SU-DHL-6 (cell line): ENCODE results near the gene HK1.

Experiments used
- H2AFZ ChIP-seq: fragments of 200-600 bp; sonication (generic); 2 replicates; pipeline ENCODE4 v1.6.1; 2014; ENCODE audit warnings: low read depth, mild to moderate bottlenecking, moderate library complexity, mixed read lengths, antibody characterized with exemption, low read length; ENCODE audit not compliant: severe bottlenecking
- H3F3A ChIP-seq: fragments of 200-600 bp; shearing (Covaris generic); 2 replicates; pipeline ENCODE4 v1.6.0; 2016; ENCODE audit warnings: antibody characterized with exemption, mild to moderate bottlenecking; ENCODE audit not compliant: insufficient read depth
- H3K27ac ChIP-seq: fragments of 200-600 bp; sonication (generic); 2 replicates; pipeline ENCODE4 v1.5.1; 2016; ENCODE audit warnings: low read depth, mild to moderate bottlenecking, low read length, moderate library complexity, mixed read lengths
- H3K27me3 ChIP-seq: fragments of 200-600 bp; sonication (generic), shearing (Covaris generic); 2 replicates; pipeline ENCODE4 v1.6.0; 2014; ENCODE audit warnings: mild to moderate bottlenecking, low read length
- H3K36me3 ChIP-seq: fragments of 200-600 bp; sonication (generic); 2 replicates; pipeline ENCODE4 v1.6.1; 2014; ENCODE audit warnings: mild to moderate bottlenecking, low read length, mixed read lengths
- H3K4me2 ChIP-seq: fragments of 300-600, 200-600 bp; shearing (Covaris generic), sonication (generic); 2 replicates; pipeline ENCODE4 v1.6.0; 2014; ENCODE audit warnings: low read length, low read depth, mild to moderate bottlenecking; ENCODE audit not compliant: poor library complexity, severe bottlenecking
- H3K4me3 ChIP-seq: fragments of 200-600 bp; sonication (generic); 2 replicates; pipeline ENCODE4 v1.5.1; 2014; ENCODE audit warnings: antibody characterized with exemption, low read length, mild to moderate bottlenecking, mixed read lengths; ENCODE audit not compliant: insufficient read depth, poor library complexity, severe bottlenecking
- H3K79me2 ChIP-seq: fragments of 200-600 bp; sonication (generic); 2 replicates; pipeline ENCODE4 v1.6.1; 2014; ENCODE audit warnings: mild to moderate bottlenecking, low read length, moderate library complexity; ENCODE audit not compliant: insufficient read depth
- H3K9ac ChIP-seq: fragments of 200-600 bp; sonication (generic); 2 replicates; pipeline ENCODE4 v1.7.0; 2014; ENCODE audit warnings: mild to moderate bottlenecking, low read length
- H3K9me2 ChIP-seq: fragments of 200-600 bp; sonication (generic); replicated peaks from 2 replicates; pipeline ENCODE4 v1.6.1; 2014; ENCODE audit warnings: low read length; ENCODE audit not compliant: insufficient read depth
- H3K9me3 ChIP-seq: fragments of 200-600 bp; sonication (generic); 2 replicates; pipeline ENCODE4 v1.6.1; 2014; ENCODE audit warnings: low read length, mixed read lengths; ENCODE audit not compliant: insufficient read depth
- H4K20me1 ChIP-seq: fragments of 200-600 bp; sonication (generic); 2 replicates; pipeline ENCODE4 v1.6.1; 2014; ENCODE audit warnings: low read depth, mild to moderate bottlenecking, antibody characterized with exemption, low read length, moderate library complexity, mixed read lengths
- CTCF ChIP-seq: fragments of 200-600 bp; sonication (generic); IDR thresholded peaks from one replicate; pipeline ENCODE4 v1.5.1; 2017; ENCODE audit warnings: antibody characterized with exemption, mild to moderate bottlenecking, low read length, moderate library complexity; ENCODE audit not compliant: insufficient read depth, poor library complexity, severe bottlenecking
- EZH2phosphoT487 ChIP-seq: fragments of 200-600 bp; sonication (generic), shearing (Covaris generic); conservative IDR thresholded peaks from 2 replicates; pipeline ENCODE4 v1.6.1; 2018; ENCODE audit warnings: mild to moderate bottlenecking, antibody characterized with exemption, low read length, moderate library complexity, mixed read lengths

The HK1 gene

GRCh38 chr10:69405221-69405620, 126.9 kb downstream of the HK1 start:
- Histone ChIP-seq H3K27ac (no peak overlapping the region), H3K9me3 (no peaks in the 10 kb centered on the region), H3K36me3 (no peaks in the 10 kb centered on the region), H3F3A (no peaks in the 10 kb centered on the region; the same call in 1 of the 2 replicates), H3K4me2 (no peak overlapping the region), H3K27me3 (no peaks in the 10 kb centered on the region), H3K4me3 (no peak overlapping the region), H4K20me1 (no peaks in the 10 kb centered on the region), H3K9me2 (no peaks in the 10 kb centered on the region), H3K79me2 (no peaks in the 10 kb centered on the region), H2AFZ (no peak overlapping the region), H3K9ac (no peak overlapping the region)
- TF ChIP-seq CTCF (no peak), EZH2phosphoT487 (no peak)

GRCh38 chr10:69406302-69406811, 128.1 kb downstream of the HK1 start:
- no peak overlapping the region for H3K9ac ChIP-seq
- H3K79me2 ChIP-seq = no peaks in the 10 kb centered on the region

GRCh38 chr10:69406816-69407580, 128.7 kb downstream of the HK1 start:
- Histone ChIP-seq H3F3A (no peaks in the 10 kb centered on the region; the same call in 1 of the 2 replicates), H3K9ac (no peak overlapping the region)

More at GRCh38 chr10:69406302-69406811, 128.1 kb downstream of the HK1 start:
- Histone ChIP-seq H3K27me3 (no peaks in the 10 kb centered on the region), H3K36me3 (no peaks in the 10 kb centered on the region), H3K9me2 (no peaks in the 10 kb centered on the region), H2AFZ (no peak overlapping the region), H3F3A (no peaks in the 10 kb centered on the region; the same call in 1 of the 2 replicates), H3K27ac (no peak overlapping the region), H3K4me2 (no peak overlapping the region), H3K9me3 (no peaks in the 10 kb centered on the region), H4K20me1 (no peaks in the 10 kb centered on the region), H3K4me3 (no peak overlapping the region)
- TF ChIP-seq CTCF = no peak
- TF ChIP-seq EZH2phosphoT487 = no peak

More at GRCh38 chr10:69406816-69407580, 128.7 kb downstream of the HK1 start:
- TF ChIP-seq CTCF = no peak
- no peak for TF ChIP-seq EZH2phosphoT487
- no peaks in the 10 kb centered on the region for H3K9me2 ChIP-seq
- no peaks in the 10 kb centered on the region for H3K9me3 ChIP-seq
- no peak overlapping the region for H3K4me3 ChIP-seq
- no peak overlapping the region for H3K27ac ChIP-seq
- no peaks in the 10 kb centered on the region for H4K20me1 ChIP-seq
- no peak overlapping the region for H2AFZ ChIP-seq
- H3K4me2 ChIP-seq = no peak overlapping the region
- H3K36me3 ChIP-seq = no peaks in the 10 kb centered on the region
- H3K27me3 ChIP-seq = no peaks in the 10 kb centered on the region
- H3K79me2 ChIP-seq = no peaks in the 10 kb centered on the region
